GM12878 (cell line): ENCODE results near the gene SLC31A2. TPM values are rescaled to one million over a fixed set of nuclear protein-coding genes. Genes with fewer than 3 reads are reported as not detected.

Source experiments
- ATAC-seq: fragments of 200-7000 bp; cut with Tn5 transposase; 3 replicates; pipeline ENCODE4 v1.9.1; 2020; ENCODE audit warnings: mild to moderate bottlenecking, moderate library complexity
- BruUV-seq: library from RNA; stranded (reverse); fragments of 400-500 nt; replicated peaks from 2 replicates; lab custom pipeline; 2021; lab: Mats Ljungman, UMichigan
- CTCF ChIA-PET: fragments of 300-600 bp; sonication (Branson Sonifier 250); formaldehyde crosslinking; extraction: SDS; loops from one replicate; lab custom pipeline; 2021; ENCODE audit warnings: inconsistent platforms; lab: Yijun Ruan, JAX
- POLR2A ChIA-PET: fragments of 350-600 bp; formaldehyde crosslinking; extraction: SDS; loops from one replicate; lab custom pipeline; 2021; ENCODE audit warnings: inconsistent platforms; lab: Charles Lee
- RAD21 ChIA-PET: fragments of 300-600 bp; sonication (Branson Sonifier 250); formaldehyde crosslinking; loops from one replicate; lab custom pipeline; 2023; ENCODE audit warnings: antibody characterized with exemption; ENCODE audit not compliant: unreplicated experiment; lab: Charles Lee
- SMC1A ChIA-PET: fragments of 300-600 bp; sonication (Branson Sonifier 250); formaldehyde crosslinking; loops from one replicate; lab custom pipeline; 2023; ENCODE audit not compliant: unreplicated experiment, uncharacterized antibody; lab: Charles Lee
- DNase-seq: peaks from one replicate; pipeline ENCODE4 v3.0.0-alpha.2; 2011; ENCODE audit warnings: low read depth, low spot score
- FAIRE-seq: peaks from 3 replicates; lab custom pipeline; 2011; peaks lifted over from hg19 to GRCh38; lab: Jason Lieb, UNC
- H2AFZ ChIP-seq: 2 replicates; pipeline ENCODE4 v1.6.0; 2011; ENCODE audit warnings: low read depth, low read length, control low read depth; ENCODE audit not compliant: control insufficient read depth
- H3K27ac ChIP-seq: 2 replicates; pipeline ENCODE4 v1.5.1; 2011; ENCODE audit warnings: control low read depth; ENCODE audit not compliant: control insufficient read depth, insufficient read depth
- H3K27me3 ChIP-seq, 2 experiments: replicated peaks in 1 of 2; 2 replicates each; pipeline versions ENCODE4 v1.6.0 to v1.6.1; 2011; ENCODE audit warnings: low read length in 1 of 2; ENCODE audit not compliant: control insufficient read depth in 2 of 2, insufficient read depth in 2 of 2
- H3K36me3 ChIP-seq, 2 experiments: 2 replicates each; pipeline ENCODE4 v1.5.1; 2011; ENCODE audit warnings: low read length in 1 of 2; ENCODE audit not compliant: control insufficient read depth in 2 of 2, insufficient read depth in 2 of 2
- H3K4me1 ChIP-seq: 2 replicates; pipeline ENCODE4 v1.6.1; 2011; ENCODE audit warnings: mild to moderate bottlenecking, low read length, moderate library complexity, mixed read lengths; ENCODE audit not compliant: control insufficient read depth, insufficient read depth
- H3K4me2 ChIP-seq: 2 replicates; pipeline ENCODE4 v1.6.0; 2011; ENCODE audit warnings: control low read depth; ENCODE audit not compliant: control insufficient read depth, insufficient read depth
- H3K4me3 ChIP-seq: fragments of 200-600 bp; sonication (generic); 2 replicates; pipeline ENCODE4 v1.5.1; 2016
- H3K79me2 ChIP-seq: 2 replicates; pipeline ENCODE4 v1.6.0; 2011; ENCODE audit warnings: low read length; ENCODE audit not compliant: control insufficient read depth, insufficient read depth
- H3K9ac ChIP-seq: 2 replicates; pipeline ENCODE4 v1.8.0; 2011; ENCODE audit warnings: low read length, control low read depth, mixed read lengths; ENCODE audit not compliant: control insufficient read depth, insufficient read depth
- H3K9me3 ChIP-seq: replicated peaks from 3 replicates; pipeline ENCODE4 v1.5.1; 2011; ENCODE audit warnings: mild to moderate bottlenecking, low read length; ENCODE audit not compliant: control insufficient read depth, insufficient read depth
- H4K20me1 ChIP-seq: 2 replicates; pipeline ENCODE4 v1.6.0; 2011; ENCODE audit not compliant: control insufficient read depth, insufficient read depth
- BCL11A ChIP-seq: IDR thresholded peaks from 2 replicates; pipeline ENCODE4 v1.6.1; 2011; ENCODE audit warnings: low read depth, low read length
- CREB1 ChIP-seq: IDR thresholded peaks from 2 replicates; pipeline ENCODE4 v1.6.1; 2012; ENCODE audit warnings: low read depth, mild to moderate bottlenecking, inconsistent platforms
- HDGF ChIP-seq: fragments of 450-650 bp; IDR thresholded peaks from 2 replicates; pipeline ENCODE4 v1.6.1; 2016; ENCODE audit warnings: antibody characterized with exemption
- KDM1A ChIP-seq: fragments of 200-600 bp; sonication (generic); IDR thresholded peaks from 2 replicates; pipeline ENCODE4 v1.6.1; 2016; ENCODE audit warnings: borderline replicate concordance
- NBN ChIP-seq: fragments of 450-650 bp; IDR thresholded peaks from 2 replicates; pipeline ENCODE4 v1.6.1; 2016
- NR2C1 ChIP-seq: fragments of 450-650 bp; IDR thresholded peaks from 2 replicates; pipeline ENCODE4 v1.6.1; 2017; ENCODE audit warnings: antibody characterized with exemption, mild to moderate bottlenecking, moderate library complexity
- SIX5 ChIP-seq: IDR thresholded peaks from 2 replicates; pipeline ENCODE4 v1.6.1; 2011; ENCODE audit warnings: mild to moderate bottlenecking, low read depth, low read length, moderate library complexity; ENCODE audit not compliant: severe bottlenecking
- SP1 ChIP-seq: IDR thresholded peaks from one replicate; pipeline ENCODE4 v1.6.1; 2011; ENCODE audit warnings: low read depth, low read length
- SRF ChIP-seq, 2 experiments: IDR thresholded peaks; 2 replicates each; pipeline ENCODE4 v1.6.1; 2011; ENCODE audit warnings: low read depth in 2 of 2, low read length in 2 of 2, mild to moderate bottlenecking in 1 of 2, moderate library complexity in 1 of 2
- WGBS: methylation state at CpG from one replicate; pipeline ENCODE4 v1.1.6; 2016; ENCODE audit warnings: low lambda C conversion rate; ENCODE audit not compliant: insufficient replicate concordance, insufficient coverage; ENCODE audit errors: missing lambda C conversion rate; 5-methylcytosine and 5-hydroxymethylcytosine counted together
- in situ Hi-C: fragments of 300-500 bp; cut with MboI; formaldehyde crosslinking; loops from 9 replicates; pipeline ENCODE4 v1.14.3; 2018; ENCODE audit warnings: mixed read lengths
- intact Hi-C: fragments of 100-400 bp; cut with micrococcal nuclease; formaldehyde crosslinking; loops from one replicate; pipeline ENCODE4 v1.14.2; 2022; ENCODE audit not compliant: unreplicated experiment
- polyA plus RNA-seq, 11 experiments: library from polyadenylated mRNA; depleted of rRNA in 4 of 11; unstranded in 6 of 11; stranded (reverse) in 5 of 11; fragments of >200 nt; fragmentation: Nextera tagmentation in 4 of 11; fragmentation: Illumina TruSeq in 1 of 11; extraction: Ambion mirVana in 4 of 11; extraction: Trizol in 1 of 11; gene quantifications; 1 replicate in 1 of 11; 2 replicates in 10 of 11; pipeline versions ENCODE4 v1.2.1 to v1.2.3, GENCODE V29; 2011 to 2016; ENCODE audit warnings: inconsistent platforms in 2 of 11, missing spikeins in 2 of 11, low read depth in 1 of 11
- total RNA-seq, 4 experiments: library from RNA; depleted of rRNA in 3 of 4; stranded (reverse); fragments of >200 nt in 3 of 4; fragmentation: Illumina TruSeq in 1 of 4; extraction: Trizol in 1 of 4; gene quantifications; 2 replicates each; pipeline versions ENCODE4 v1.2.1 to v1.2.3, GENCODE V29; 2013 to 2021
- TF ChIP-seq, protein P1 (sequence below): fragments of 450-650 bp; formaldehyde crosslinking; IDR thresholded peaks from 2 replicates; pipeline ENCODE4 v1.4.0; 2020; ENCODE audit warnings: mild to moderate bottlenecking, moderate library complexity

The SLC31A2 gene
- total and polyA plus RNA-seq, 10 of the 15 experiments (the other 5 are each of a cell fraction or from before 2014, with no cell fraction given) = 0.09 to 1.9 (median 0.93) TPM

DNA sequence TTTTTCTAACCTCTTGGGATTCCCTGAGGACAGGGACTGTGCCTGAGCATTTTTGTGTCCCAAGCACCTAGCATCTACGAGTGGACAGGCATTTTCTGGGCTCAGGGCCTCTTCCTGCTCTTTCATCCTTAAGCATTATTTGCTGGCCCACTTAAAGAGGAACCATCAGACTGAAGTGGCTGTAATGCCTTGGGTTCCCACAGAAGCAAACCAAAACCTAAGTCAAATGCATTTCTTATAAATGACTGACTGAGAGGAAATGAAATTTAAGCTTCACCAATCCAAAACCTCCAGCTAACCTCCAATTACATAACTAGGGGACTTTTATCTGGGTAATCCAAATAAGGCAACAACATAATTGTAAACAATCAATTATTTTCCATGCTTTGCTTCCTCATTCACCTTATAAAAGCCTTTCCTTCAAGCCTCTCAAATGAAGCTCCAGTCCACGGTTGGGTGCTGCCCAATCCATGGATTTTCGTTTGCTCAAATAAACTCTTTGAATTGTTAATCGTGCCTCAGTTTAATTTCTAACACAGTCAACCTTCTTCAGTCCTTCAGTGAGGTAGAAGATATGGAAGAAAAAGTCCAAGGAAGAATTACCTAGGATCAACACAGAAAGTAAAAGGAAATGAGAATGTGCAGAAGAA, 25.3 kb upstream of the SLC31A2 start:
- in situ Hi-C loops = no loop called here

More for the DNA sequence above, 25.3 kb upstream of the SLC31A2 start:
- Histone ChIP-seq H3K4me1 (no peaks in the 10 kb centered on the region), H3K36me3 (no peaks in the 10 kb centered on the region), H3K9ac (no peak overlapping the region), H3K4me2 (no peak overlapping the region), H3K4me3 (no peak overlapping the region), H2AFZ (no peak overlapping the region), H3K27me3 (no peaks in the 10 kb centered on the region; a peak in 1 of 4 replicates), H3K79me2 (no peaks in the 10 kb centered on the region), H3K27ac (no peak overlapping the region), H4K20me1 (no peaks in the 10 kb centered on the region), H3K9me3 (no peaks in the 10 kb centered on the region; the same call in 2 of the 3 replicates)
- ATAC-seq (no peak), DNase-seq (no peak), FAIRE-seq (no peak)
- TF ChIP-seq HDGF = no peak
- TF ChIP-seq, protein P1, sequence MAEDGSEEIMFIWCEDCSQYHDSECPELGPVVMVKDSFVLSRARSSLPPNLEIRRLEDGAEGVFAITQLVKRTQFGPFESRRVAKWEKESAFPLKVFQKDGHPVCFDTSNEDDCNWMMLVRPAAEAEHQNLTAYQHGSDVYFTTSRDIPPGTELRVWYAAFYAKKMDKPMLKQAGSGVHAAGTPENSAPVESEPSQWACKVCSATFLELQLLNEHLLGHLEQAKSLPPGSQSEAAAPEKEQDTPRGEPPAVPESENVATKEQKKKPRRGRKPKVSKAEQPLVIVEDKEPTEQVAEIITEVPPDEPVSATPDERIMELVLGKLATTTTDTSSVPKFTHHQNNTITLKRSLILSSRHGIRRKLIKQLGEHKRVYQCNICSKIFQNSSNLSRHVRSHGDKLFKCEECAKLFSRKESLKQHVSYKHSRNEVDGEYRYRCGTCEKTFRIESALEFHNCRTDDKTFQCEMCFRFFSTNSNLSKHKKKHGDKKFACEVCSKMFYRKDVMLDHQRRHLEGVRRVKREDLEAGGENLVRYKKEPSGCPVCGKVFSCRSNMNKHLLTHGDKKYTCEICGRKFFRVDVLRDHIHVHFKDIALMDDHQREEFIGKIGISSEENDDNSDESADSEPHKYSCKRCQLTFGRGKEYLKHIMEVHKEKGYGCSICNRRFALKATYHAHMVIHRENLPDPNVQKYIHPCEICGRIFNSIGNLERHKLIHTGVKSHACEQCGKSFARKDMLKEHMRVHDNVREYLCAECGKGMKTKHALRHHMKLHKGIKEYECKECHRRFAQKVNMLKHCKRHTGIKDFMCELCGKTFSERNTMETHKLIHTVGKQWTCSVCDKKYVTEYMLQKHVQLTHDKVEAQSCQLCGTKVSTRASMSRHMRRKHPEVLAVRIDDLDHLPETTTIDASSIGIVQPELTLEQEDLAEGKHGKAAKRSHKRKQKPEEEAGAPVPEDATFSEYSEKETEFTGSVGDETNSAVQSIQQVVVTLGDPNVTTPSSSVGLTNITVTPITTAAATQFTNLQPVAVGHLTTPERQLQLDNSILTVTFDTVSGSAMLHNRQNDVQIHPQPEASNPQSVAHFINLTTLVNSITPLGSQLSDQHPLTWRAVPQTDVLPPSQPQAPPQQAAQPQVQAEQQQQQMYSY (CRISPR knock-in tag) = no peak
- no peak for TF ChIP-seq KDM1A
- no peak for TF ChIP-seq CREB1
- TF ChIP-seq NBN = no peak
- no peak for TF ChIP-seq SP1
- TF ChIP-seq NR2C1 = no peak
- TF ChIP-seq SRF (IDR thresholded peaks at IDR 0.05; ENCODE audit: low read depth in 2 of 2, low read length in 2 of 2) = no peak
- TF ChIP-seq SIX5 = no peak
- no peak for TF ChIP-seq BCL11A
- no TSS peak for BruUV-seq
- POLR2A ChIA-PET = interaction anchor here (0.6 kb wide), 1 partner anchor 172 kb away, joined by 4 read pairs; no protein-coding TSS in a partner anchor
- RAD21 ChIA-PET = no interaction called here
- SMC1A ChIA-PET = interaction anchor here (0.6 kb wide), 1 partner anchor 246 kb away, joined by 3 read pairs; no protein-coding TSS in a partner anchor
- WGBS = 32% methylated on average over 4 of the region's 4 CpGs
- CTCF ChIA-PET = interaction anchor here (2.0 kb wide), 1 partner anchor 13 kb away, joined by 5 read pairs; no protein-coding TSS in a partner anchor
- intact Hi-C loops = no loop called here
